Nephron progenitor cell (in vitro differentiated cells): ENCODE results near the gene ITPRID2.
A peak's percentile ranks its signal among the peaks of the same experiment; 100 is the strongest.

Experiments
- DNase-seq: peaks from one replicate; pipeline ENCODE4 v3.0.0; 2021
- H3K27ac Mint-ChIP-seq: 2 replicates; pipeline ENCODE4 v1.8.0; 2021; ENCODE audit warnings: mild to moderate bottlenecking, moderate library complexity, mixed read lengths
- H3K27me3 Mint-ChIP-seq: 2 replicates; pipeline ENCODE4 v1.8.0; 2021; ENCODE audit warnings: mild to moderate bottlenecking, low read depth, mixed read lengths; ENCODE audit not compliant: poor library complexity
- H3K36me3 Mint-ChIP-seq: 2 replicates; pipeline ENCODE4 v1.8.0; 2021; ENCODE audit warnings: low read depth, mixed read lengths
- H3K4me1 Mint-ChIP-seq: 2 replicates; pipeline ENCODE4 v1.8.0; 2021; ENCODE audit warnings: mixed read lengths
- H3K4me3 Mint-ChIP-seq: 2 replicates; pipeline ENCODE4 v1.8.0; 2021; ENCODE audit warnings: mild to moderate bottlenecking, moderate library complexity, mixed read lengths
- H3K9me3 Mint-ChIP-seq: 2 replicates; pipeline ENCODE4 v1.8.0; 2021; ENCODE audit warnings: mild to moderate bottlenecking, moderate library complexity, mixed read lengths
- TF ChIP-seq, protein P1 (sequence below): fragments of 200-600 bp; sonication (generic); IDR thresholded peaks from 2 replicates; pipeline ENCODE4 v1.5.0; 2021; ENCODE audit warnings: antibody characterized with exemption

Gene ITPRID2

GRCh38 chr2:181948227-181948626 lies 56.7 kb downstream of the ITPRID2 start:
- peaks cover 6% of the 10 kb centered on the region for H3K4me1 Mint-ChIP-seq
- no peak overlapping the region for H3K4me3 Mint-ChIP-seq
- H3K27ac Mint-ChIP-seq, result no peak overlapping the region
- no peaks in the 10 kb centered on the region for H3K27me3 Mint-ChIP-seq
- H3K9me3 Mint-ChIP-seq, result no peaks in the 10 kb centered on the region
- no peak for DNase-seq
- no peaks in the 10 kb centered on the region for H3K36me3 Mint-ChIP-seq
- TF ChIP-seq, protein P1, sequence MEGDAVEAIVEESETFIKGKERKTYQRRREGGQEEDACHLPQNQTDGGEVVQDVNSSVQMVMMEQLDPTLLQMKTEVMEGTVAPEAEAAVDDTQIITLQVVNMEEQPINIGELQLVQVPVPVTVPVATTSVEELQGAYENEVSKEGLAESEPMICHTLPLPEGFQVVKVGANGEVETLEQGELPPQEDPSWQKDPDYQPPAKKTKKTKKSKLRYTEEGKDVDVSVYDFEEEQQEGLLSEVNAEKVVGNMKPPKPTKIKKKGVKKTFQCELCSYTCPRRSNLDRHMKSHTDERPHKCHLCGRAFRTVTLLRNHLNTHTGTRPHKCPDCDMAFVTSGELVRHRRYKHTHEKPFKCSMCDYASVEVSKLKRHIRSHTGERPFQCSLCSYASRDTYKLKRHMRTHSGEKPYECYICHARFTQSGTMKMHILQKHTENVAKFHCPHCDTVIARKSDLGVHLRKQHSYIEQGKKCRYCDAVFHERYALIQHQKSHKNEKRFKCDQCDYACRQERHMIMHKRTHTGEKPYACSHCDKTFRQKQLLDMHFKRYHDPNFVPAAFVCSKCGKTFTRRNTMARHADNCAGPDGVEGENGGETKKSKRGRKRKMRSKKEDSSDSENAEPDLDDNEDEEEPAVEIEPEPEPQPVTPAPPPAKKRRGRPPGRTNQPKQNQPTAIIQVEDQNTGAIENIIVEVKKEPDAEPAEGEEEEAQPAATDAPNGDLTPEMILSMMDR, result no peak

- no peaks in the 10 kb centered on the region for H3K9me3 Mint-ChIP-seq
- peaks cover 10% of the 10 kb centered on the region for H3K4me1 Mint-ChIP-seq
- H3K4me3 Mint-ChIP-seq, result no peak overlapping the region
- peak overlapping the region; percentile 62 for H3K27ac Mint-ChIP-seq
- TF ChIP-seq, protein P1, result no peak
- no peaks in the 10 kb centered on the region for H3K27me3 Mint-ChIP-seq
- DNase-seq, result no peak
- no peaks in the 10 kb centered on the region for H3K36me3 Mint-ChIP-seq
These were observed 57.5 kb downstream of the ITPRID2 start for GRCh38 chr2:181949047-181949446.

DNA sequence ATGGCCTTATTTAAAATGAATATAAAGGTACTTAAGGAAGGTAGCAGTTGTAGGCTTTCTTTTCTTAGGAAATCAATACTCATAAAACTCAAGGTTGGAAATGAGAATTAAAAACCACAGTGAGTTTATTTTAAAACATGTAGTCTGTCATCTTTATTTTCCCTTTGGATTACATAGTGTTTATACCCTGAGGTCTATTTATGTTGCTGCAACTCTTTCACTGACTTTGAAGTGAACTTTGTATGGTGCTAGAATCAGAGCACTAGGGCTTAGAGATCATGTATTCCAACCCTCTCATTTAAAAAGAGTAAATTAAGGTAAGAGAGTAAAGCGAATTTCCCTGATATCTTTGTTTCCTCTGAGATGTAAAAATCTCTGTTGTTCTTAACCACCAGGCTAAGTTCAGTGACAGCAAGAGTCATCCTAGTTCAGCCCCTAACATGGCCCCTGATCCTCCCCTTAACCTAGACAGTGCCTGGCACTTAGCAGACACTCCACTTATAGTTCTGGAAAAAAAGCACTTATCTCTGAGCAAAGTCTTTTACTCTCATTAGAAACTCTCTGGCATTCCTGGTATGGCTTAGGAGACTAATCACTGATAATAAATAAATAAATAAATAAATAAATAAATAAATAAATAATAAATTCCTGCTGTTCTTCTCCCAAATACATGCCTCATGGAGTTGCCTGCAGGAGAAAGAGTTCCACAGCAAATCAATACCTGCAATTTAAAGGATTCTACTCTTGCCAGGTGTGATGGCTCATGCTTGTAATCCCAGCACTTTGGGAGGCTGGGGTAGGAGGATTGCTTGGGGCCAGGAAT lies 61.1 kb downstream of the ITPRID2 start:
- TF ChIP-seq, protein P1, result no peak
- Mint-ChIP-seq H3K4me3 (no peak overlapping the region), H3K9me3 (no peaks in the 10 kb centered on the region), H3K27me3 (no peaks in the 10 kb centered on the region), H3K4me1 (peaks cover 6% of the 10 kb centered on the region), H3K36me3 (no peaks in the 10 kb centered on the region), H3K27ac (no peak overlapping the region)
- DNase-seq, result no peak

- peak; percentile 85 for DNase-seq
- Mint-ChIP-seq H3K36me3 (no peaks in the 10 kb centered on the region), H3K27me3 (no peaks in the 10 kb centered on the region), H3K4me1 (peaks cover 6% of the 10 kb centered on the region), H3K9me3 (no peaks in the 10 kb centered on the region), H3K27ac (no peak overlapping the region), H3K4me3 (peak overlapping the region; percentile 84)
- TF ChIP-seq, protein P1, result peak; percentile 57
These were observed 62.5 kb downstream of the ITPRID2 start for GRCh38 chr2:181953881-181954537.

DNA sequence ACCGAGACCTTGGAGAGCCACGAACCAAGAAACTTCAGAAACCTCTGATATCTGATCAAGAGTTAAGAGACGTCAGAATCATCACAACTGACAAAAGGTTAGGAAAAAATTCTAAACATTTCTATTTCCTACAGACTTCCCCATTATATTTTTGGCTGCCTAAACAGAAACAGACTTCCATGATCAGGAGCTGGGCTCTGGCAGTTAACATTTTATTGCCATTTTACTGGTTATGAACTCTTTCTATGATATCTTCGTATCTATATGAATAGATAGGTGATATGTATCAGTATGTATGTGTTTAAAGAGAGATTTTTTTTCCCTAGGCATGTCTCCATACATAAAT lies 63.0 kb downstream of the ITPRID2 start:
- no peaks in the 10 kb centered on the region for H3K9me3 Mint-ChIP-seq
- TF ChIP-seq, protein P1, result no peak
- peaks cover 6% of the 10 kb centered on the region for H3K4me1 Mint-ChIP-seq
- peak overlapping the region; percentile 84 for H3K4me3 Mint-ChIP-seq
- no peaks in the 10 kb centered on the region for H3K36me3 Mint-ChIP-seq
- DNase-seq, result no peak
- H3K27ac Mint-ChIP-seq, result no peak overlapping the region
- no peaks in the 10 kb centered on the region for H3K27me3 Mint-ChIP-seq
